ENCODE data around the gene ANLN. TPM values are rescaled to one million over a fixed set of nuclear protein-coding genes. Genes with fewer than 3 reads are reported as not detected.

The ANLN gene
- total RNA-seq, 1 experiment from 2014 or later: 81.1 TPM

GRCh38 chr7:36389371-36390198 lies at the start of gene ANLN (continued):
- no peak for TF ChIP-seq ZNF219 (CRISPR knock-in tag; IDR thresholded peaks at IDR 0.05; ENCODE audit: borderline replicate concordance)
- TF ChIP-seq PREB (CRISPR knock-in tag; IDR thresholded peaks at IDR 0.05; ENCODE audit: borderline replicate concordance): peak; percentile 15; the same call in 1 of the 2 replicates
- TF ChIP-seq MLX (CRISPR knock-in tag; IDR thresholded peaks at IDR 0.05): no peak
- TF ChIP-seq USF2 (CRISPR knock-in tag; IDR thresholded peaks at IDR 0.05): peak; percentile 97
- no peak for TF ChIP-seq NFYB (CRISPR knock-in tag; conservative IDR thresholded peaks at IDR 0.05; ENCODE audit: low read depth)
- peak; percentile 30; the same call in 1 of the 2 replicates for TF ChIP-seq TEAD1 (CRISPR knock-in tag; IDR thresholded peaks at IDR 0.05)
- TF ChIP-seq ZNF121 (CRISPR knock-in tag; IDR thresholded peaks at IDR 0.05): peak; percentile 98
- no peak for TF ChIP-seq CTCF (IDR thresholded peaks at IDR 0.05)
- no peak for TF ChIP-seq NR2C2 (CRISPR knock-in tag; IDR thresholded peaks at IDR 0.05)
- TF ChIP-seq HMGXB4 (CRISPR knock-in tag; IDR thresholded peaks at IDR 0.05): no peak
- TF ChIP-seq IRF1 (CRISPR knock-in tag; IDR thresholded peaks at IDR 0.05): 0 out of 2 replicates have a peak, but pooled peaks have one; percentile 30
- peak; percentile 6; the same call in 1 of the 2 replicates for TF ChIP-seq FOXP1 (CRISPR knock-in tag; IDR thresholded peaks at IDR 0.05; ENCODE audit: borderline replicate concordance)
- no peak for TF ChIP-seq ATF2 (CRISPR knock-in tag; IDR thresholded peaks at IDR 0.05; ENCODE audit: borderline replicate concordance, low read depth)
- no peak for TF ChIP-seq NFE2L1 (CRISPR knock-in tag; IDR thresholded peaks at IDR 0.05)
- no peak for TF ChIP-seq CBFB (CRISPR knock-in tag; IDR thresholded peaks at IDR 0.05; ENCODE audit: low read depth)
- 0 out of 2 replicates have a peak, but pooled peaks have one; percentile 25 for TF ChIP-seq ESRRA (CRISPR knock-in tag; IDR thresholded peaks at IDR 0.05; ENCODE audit: borderline replicate concordance)
- TF ChIP-seq E2F5 (CRISPR knock-in tag; IDR thresholded peaks at IDR 0.05): peak; percentile 10; the same call in 1 of the 2 replicates
- TF ChIP-seq HMGA2 (CRISPR knock-in tag; IDR thresholded peaks at IDR 0.05): no peak
- TF ChIP-seq ZNF512 (CRISPR knock-in tag; IDR thresholded peaks at IDR 0.05; ENCODE audit: borderline replicate concordance): no peak
- 0 out of 2 replicates have a peak, but pooled peaks have one; percentile 22 for TF ChIP-seq CREB1 (CRISPR knock-in tag; IDR thresholded peaks at IDR 0.05)
- TF ChIP-seq ETV6 (CRISPR knock-in tag; IDR thresholded peaks at IDR 0.05): peak; percentile 32; the same call in 1 of the 2 replicates
- TF ChIP-seq AFF4 (CRISPR knock-in tag; IDR thresholded peaks at IDR 0.05; ENCODE audit: borderline replicate concordance): no peak

All from WTC11 (cell line).